ENCODE measurements around the gene PLCB1. TPM values are rescaled to one million over a fixed set of nuclear protein-coding genes. Genes with fewer than 3 reads are reported as not detected.

PLCB1 gene
- total and polyA plus RNA-seq, 2 experiments from 2014 or later: 14.9 to 20.7 TPM

- DNase-seq (ENCODE audit: low spot score) (no peak), ATAC-seq (no peak)
- Histone ChIP-seq H3K4me3 (no peak overlapping the region), H2AFZ (no peak overlapping the region), H3K4me2 (no peak overlapping the region), H3K27me3 (ENCODE audit: insufficient read depth) (no peaks in the 10 kb centered on the region), H3K9me2 (ENCODE audit: insufficient read depth) (0 out of 2 replicates have a peak, but pooled peaks cover 2% of the 10 kb centered on the region), H4K20me1 (replicated peaks; ENCODE audit: insufficient read depth) (no peaks in the 10 kb centered on the region), H3K4me1 (ENCODE audit: insufficient read depth) (no peaks in the 10 kb centered on the region), H3K36me3 (ENCODE audit: insufficient read depth) (no peaks in the 10 kb centered on the region), H3F3A (replicated peaks; ENCODE audit: low read depth) (no peaks in the 10 kb centered on the region), H3K27ac (ENCODE audit: low read depth) (no peak overlapping the region), H3K79me2 (replicated peaks; ENCODE audit: insufficient read depth) (no peaks in the 10 kb centered on the region)
- no peaks in the 10 kb centered on the region for H3K36me3 Mint-ChIP-seq (ENCODE audit: low read depth)
- H3K4me3 Mint-ChIP-seq: no peak overlapping the region
- H3K27me3 Mint-ChIP-seq (ENCODE audit: insufficient read depth, low read depth, poor library complexity): no peaks in the 10 kb centered on the region
- TF ChIP-seq JUNB (IDR thresholded peaks at IDR 0.05; ENCODE audit: unreplicated experiment) (no peak), POLR2AphosphoS5 (IDR thresholded peaks at IDR 0.05; ENCODE audit: low read depth) (no peak), STAT1 (IDR thresholded peaks at IDR 0.05; ENCODE audit: unreplicated experiment) (no peak), REST (IDR thresholded peaks at IDR 0.05; ENCODE audit: unreplicated experiment) (no peak), CREB1 (CRISPR knock-in tag; IDR thresholded peaks at IDR 0.05; ENCODE audit: low read depth) (no peak), CTCF (conservative IDR thresholded peaks at IDR 0.05; ENCODE audit: low read depth in 2 of 2) (no peak), ETS1 (IDR thresholded peaks at IDR 0.05) (no peak), NANOG (IDR thresholded peaks at IDR 0.05; ENCODE audit: borderline replicate concordance) (no peak), ZNF331 (CRISPR knock-in tag; IDR thresholded peaks at IDR 0.05; ENCODE audit: low read depth) (no peak), EZH2phosphoT487 (IDR thresholded peaks at IDR 0.05; ENCODE audit: unreplicated experiment) (no peak), ZNF462 (CRISPR knock-in tag; IDR thresholded peaks at IDR 0.05) (no peak), EZH2 (IDR thresholded peaks at IDR 0.05; ENCODE audit: low read depth, unreplicated experiment) (no peak), ZNF114 (CRISPR knock-in tag; IDR thresholded peaks at IDR 0.05) (no peak)
- no peak overlapping the region for H3K27ac Mint-ChIP-seq
- no peaks in the 10 kb centered on the region; the same call in 2 of the 3 replicates for H3K9me3 Mint-ChIP-seq
- peaks cover 2% of the 10 kb centered on the region; the same call in 1 of the 3 replicates for H3K4me1 Mint-ChIP-seq
These were observed 437.7 kb downstream of the PLCB1 start for GRCh38 chr20:8569766-8570165.
